Large intestine (tissue), 3 donors: ENCODE measurements around the gene NPRL2. TPM values are rescaled to one million over a fixed set of nuclear protein-coding genes. Genes with fewer than 3 reads are reported as not detected.

Experiments used
- DNase-seq, 2 donors: peaks; one replicate each; pipeline versions ENCODE4 v3.0.0 to v3.0.0-alpha.2; 2013
- H3K27ac ChIP-seq: one replicate; pipeline ENCODE4 v1.5.1; 2013; ENCODE audit warnings: low read length
- H3K27me3 ChIP-seq: 2 replicates; pipeline ENCODE4 v1.6.1; 2013; ENCODE audit warnings: low read length; ENCODE audit not compliant: control insufficient read depth, insufficient read depth
- H3K36me3 ChIP-seq: 2 replicates; pipeline ENCODE4 v1.6.1; 2013; ENCODE audit warnings: low read length; ENCODE audit not compliant: control insufficient read depth, insufficient read depth
- H3K4me1 ChIP-seq: one replicate; pipeline ENCODE4 v1.6.1; 2013; ENCODE audit warnings: low read length; ENCODE audit not compliant: control insufficient read depth, insufficient read depth
- H3K4me3 ChIP-seq: one replicate; pipeline ENCODE4 v1.5.1; 2013; ENCODE audit warnings: low read length
- H3K9me3 ChIP-seq: one replicate; pipeline ENCODE4 v1.6.1; 2013; ENCODE audit warnings: mild to moderate bottlenecking, low read depth, low read length, moderate library complexity; ENCODE audit not compliant: control insufficient read depth
- WGBS: methylation state at CpG from one replicate; pipeline ENCODE4 v1.1.5; 2013; ENCODE audit warnings: low lambda C conversion rate; ENCODE audit not compliant: insufficient coverage; 5-methylcytosine and 5-hydroxymethylcytosine counted together
- polyA plus RNA-seq: library from polyadenylated mRNA; unstranded; fragments of 120-200 nt; gene quantifications from one replicate; pipeline ENCODE4 v1.2.1, GENCODE V29; 2013

Gene NPRL2
- polyA plus RNA-seq, 1 donor: 20.7 TPM

GRCh38 chr3:50373146-50374051 lies 22.8 kb upstream of the NPRL2 start:
- WGBS: 91% methylated on average over 1 of the region's 12 CpGs
- H3K27me3 ChIP-seq: peaks cover 4% of the 10 kb centered on the region
- no peaks in the 10 kb centered on the region for H3K9me3 ChIP-seq
- no peak overlapping the region for H3K4me3 ChIP-seq
- no peak overlapping the region for H3K27ac ChIP-seq
- no peak for DNase-seq
- H3K36me3 ChIP-seq: no peaks in the 10 kb centered on the region
- H3K4me1 ChIP-seq: peaks cover 8% of the 10 kb centered on the region

- peaks cover 8% of the 10 kb centered on the region for H3K4me1 ChIP-seq
- WGBS: no CpG with 5 or more reads among the region's 8 CpGs
- peak; percentile 68 to 83 for DNase-seq
- no peaks in the 10 kb centered on the region for H3K9me3 ChIP-seq
- H3K27ac ChIP-seq: no peak overlapping the region
- H3K4me3 ChIP-seq: no peak overlapping the region
- H3K36me3 ChIP-seq: no peaks in the 10 kb centered on the region
- H3K27me3 ChIP-seq: peaks cover 4% of the 10 kb centered on the region
Observed at GRCh38 chr3:50372349-50372748, 21.8 kb upstream of the NPRL2 start.

- WGBS: no CpG with 5 or more reads among the region's 3 CpGs
- DNase-seq: no peak
- no peak overlapping the region for H3K27ac ChIP-seq
Observed at GRCh38 chr3:50371133-50371685, 20.6 kb upstream of the NPRL2 start.

GRCh38 chr3:50370594-50370993 lies 20.0 kb upstream of the NPRL2 start:
- Histone ChIP-seq H3K36me3 (no peaks in the 10 kb centered on the region), H3K4me1 (peaks cover 10% of the 10 kb centered on the region), H3K4me3 (no peak overlapping the region), H3K27ac (no peak overlapping the region), H3K27me3 (peaks cover 4% of the 10 kb centered on the region), H3K9me3 (no peaks in the 10 kb centered on the region)
- DNase-seq: no peak
- 100% methylated on average over 1 of the region's 14 CpGs for WGBS

More at GRCh38 chr3:50371133-50371685, 20.6 kb upstream of the NPRL2 start:
- no peaks in the 10 kb centered on the region for H3K36me3 ChIP-seq
- peaks cover 4% of the 10 kb centered on the region for H3K27me3 ChIP-seq
- H3K9me3 ChIP-seq: no peaks in the 10 kb centered on the region
- H3K4me3 ChIP-seq: no peak overlapping the region
- H3K4me1 ChIP-seq: peaks cover 8% of the 10 kb centered on the region

- Histone ChIP-seq H3K27me3 (no peaks in the 10 kb centered on the region), H3K9me3 (no peaks in the 10 kb centered on the region), H3K36me3 (no peaks in the 10 kb centered on the region), H3K4me1 (peaks cover 19% of the 10 kb centered on the region), H3K4me3 (no peak overlapping the region), H3K27ac (no peak overlapping the region)
- no peak for DNase-seq
- WGBS: no CpG with 5 or more reads among the region's 9 CpGs
Observed at GRCh38 chr3:50369012-50369670, 18.6 kb upstream of the NPRL2 start.

- H3K27ac ChIP-seq: no peak overlapping the region
- no peak for DNase-seq
- no peaks in the 10 kb centered on the region for H3K36me3 ChIP-seq
- H3K4me3 ChIP-seq: peak overlapping the region; percentile 76
- peaks cover 11% of the 10 kb centered on the region for H3K4me1 ChIP-seq
- no peaks in the 10 kb centered on the region for H3K27me3 ChIP-seq
- no CpG with 5 or more reads among the region's 5 CpGs for WGBS
- no peaks in the 10 kb centered on the region for H3K9me3 ChIP-seq
Observed at GRCh38 chr3:50365842-50366220, 15.3 kb upstream of the NPRL2 start.

- H3K27me3 ChIP-seq: no peaks in the 10 kb centered on the region
- H3K36me3 ChIP-seq: no peaks in the 10 kb centered on the region
- peaks cover 11% of the 10 kb centered on the region for H3K4me1 ChIP-seq
- WGBS: no CpG with 5 or more reads among the region's 53 CpGs
- peak overlapping the region; percentile 76 for H3K4me3 ChIP-seq
- peak; percentile 88 to 92 for DNase-seq
- no peaks in the 10 kb centered on the region for H3K9me3 ChIP-seq
- H3K27ac ChIP-seq: peak overlapping the region; percentile 59
Observed at GRCh38 chr3:50365080-50365841, 14.7 kb upstream of the NPRL2 start.

- Histone ChIP-seq H3K9me3 (no peaks in the 10 kb centered on the region), H3K4me1 (peaks cover 11% of the 10 kb centered on the region), H3K36me3 (no peaks in the 10 kb centered on the region), H3K27ac (no peak overlapping the region), H3K27me3 (no peaks in the 10 kb centered on the region), H3K4me3 (peak overlapping the region; percentile 76)
- no CpG with 5 or more reads among the region's 48 CpGs for WGBS
- peak in 1 of 2 donors; percentile 52 for DNase-seq
Observed at GRCh38 chr3:50364573-50365079, 14.1 kb upstream of the NPRL2 start.

GRCh38 chr3:50359760-50360110 lies 9.2 kb upstream of the NPRL2 start:
- Histone ChIP-seq H3K4me3 (no peak overlapping the region), H3K27me3 (no peaks in the 10 kb centered on the region), H3K4me1 (peaks cover 36% of the 10 kb centered on the region), H3K36me3 (peaks cover 25% of the 10 kb centered on the region), H3K27ac (no peak overlapping the region), H3K9me3 (peaks cover 6% of the 10 kb centered on the region)
- no CpG with 5 or more reads among the region's 8 CpGs for WGBS
- no peak for DNase-seq
